GM23248 (cell line): ENCODE measurements around the gene CFAP65.

Experiments
- EZH2 ChIP-seq: fragments of 200-600 bp; sonication (generic); IDR thresholded peaks from 2 replicates; pipeline ENCODE4 v1.6.1; 2018; ENCODE audit warnings: antibody characterized with exemption, mild to moderate bottlenecking; ENCODE audit not compliant: insufficient read depth, poor library complexity, severe bottlenecking
- EZH2phosphoT487 ChIP-seq: fragments of 200-600 bp; sonication (generic); IDR thresholded peaks from 2 replicates; pipeline ENCODE4 v1.6.1; 2018; ENCODE audit warnings: antibody characterized with exemption, moderate library complexity, mild to moderate bottlenecking, low read depth; ENCODE audit not compliant: insufficient read depth

GRCh38 chr2:219057709-219058540 lies 16.6 kb upstream of the CFAP65 start:
- 0 out of 2 replicates have a peak, but pooled peaks have one; percentile 52 for TF ChIP-seq EZH2phosphoT487
- TF ChIP-seq EZH2 = peak; percentile 79
